NCI-H446 treated with DMSO at 0.1 percent for 48 hours (cell line): ENCODE results near the gene RNF125.
"Not testable (repeated sequence)": the region's sequence is repeated elsewhere in the genome, so short reads cannot be mapped to it uniquely, and the experiment has no call there.

Experiments used
- DNase-seq: peaks from one replicate; lab custom pipeline; 2025; lab: John Stamatoyannopoulos, UW

The RNF125 gene

DNA sequence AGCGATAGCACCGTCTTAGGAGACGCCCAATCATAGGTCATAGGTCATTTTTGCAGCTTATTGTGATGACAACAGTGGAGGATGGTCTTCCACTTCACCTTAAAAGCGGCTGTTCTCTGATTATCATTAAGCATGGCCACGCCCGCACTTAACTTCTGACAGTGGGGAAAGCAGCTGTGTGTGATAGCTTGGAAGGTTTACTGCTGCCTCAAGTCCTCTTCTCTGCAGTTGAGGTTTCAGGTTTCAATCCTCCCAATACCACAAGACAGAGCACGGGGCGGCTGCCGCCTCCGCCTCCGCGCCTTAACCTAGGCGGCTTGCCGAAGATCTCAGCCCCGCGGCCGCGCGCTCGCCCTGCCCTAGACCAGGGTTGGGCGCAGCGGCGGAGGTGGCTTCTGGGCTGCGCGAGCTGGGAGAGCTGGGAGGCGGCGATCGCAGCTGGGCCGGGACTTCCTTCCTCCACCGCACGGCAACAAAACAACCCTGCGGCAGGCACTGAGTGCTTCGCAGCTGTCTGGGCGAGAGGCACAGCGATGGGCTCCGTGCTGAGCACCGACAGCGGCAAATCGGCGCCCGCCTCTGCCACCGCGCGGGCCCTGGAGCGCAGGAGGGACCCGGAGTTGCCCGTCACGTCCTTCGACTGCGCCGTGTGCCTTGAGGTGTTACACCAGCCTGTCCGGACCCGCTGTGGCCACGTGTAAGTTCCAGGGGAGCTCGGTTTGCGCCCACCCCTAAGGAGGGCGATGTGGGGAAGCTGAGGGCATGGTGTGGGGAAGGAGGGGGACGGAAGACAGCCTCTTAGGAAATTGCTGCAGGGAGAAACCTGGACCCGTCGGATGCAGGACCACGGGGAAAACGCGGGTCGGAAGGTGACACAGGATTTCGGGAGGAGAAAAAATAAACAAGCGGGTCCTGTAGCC is at the start of gene RNF125:
Gene RNF125, plus strand, starts transcription at position 495 of the 920 bp plus-strand sequence. Its CDS starts 39 bp downstream, at position 534.
- no peak for DNase-seq

DNA sequence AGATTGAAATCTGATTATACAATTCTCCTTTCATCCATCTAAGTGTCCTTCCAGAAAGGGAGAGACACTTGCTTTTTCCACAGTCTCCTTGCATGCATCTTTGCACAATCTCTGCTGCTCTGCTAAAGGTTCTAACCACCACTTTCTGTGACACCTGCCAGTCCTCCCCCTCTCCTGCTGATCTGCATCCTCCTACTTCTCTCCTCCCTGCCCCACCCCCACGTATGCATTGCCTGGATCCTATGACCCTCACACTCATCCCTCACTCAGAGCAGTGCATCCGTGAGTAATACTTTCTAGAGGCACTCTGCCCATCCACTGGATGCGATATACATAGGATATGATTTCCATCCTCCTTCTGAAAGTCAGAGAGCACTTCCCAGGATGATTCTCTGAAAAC is 48.0 kb upstream of the RNF125 start:
- DNase-seq = no peak

DNA sequence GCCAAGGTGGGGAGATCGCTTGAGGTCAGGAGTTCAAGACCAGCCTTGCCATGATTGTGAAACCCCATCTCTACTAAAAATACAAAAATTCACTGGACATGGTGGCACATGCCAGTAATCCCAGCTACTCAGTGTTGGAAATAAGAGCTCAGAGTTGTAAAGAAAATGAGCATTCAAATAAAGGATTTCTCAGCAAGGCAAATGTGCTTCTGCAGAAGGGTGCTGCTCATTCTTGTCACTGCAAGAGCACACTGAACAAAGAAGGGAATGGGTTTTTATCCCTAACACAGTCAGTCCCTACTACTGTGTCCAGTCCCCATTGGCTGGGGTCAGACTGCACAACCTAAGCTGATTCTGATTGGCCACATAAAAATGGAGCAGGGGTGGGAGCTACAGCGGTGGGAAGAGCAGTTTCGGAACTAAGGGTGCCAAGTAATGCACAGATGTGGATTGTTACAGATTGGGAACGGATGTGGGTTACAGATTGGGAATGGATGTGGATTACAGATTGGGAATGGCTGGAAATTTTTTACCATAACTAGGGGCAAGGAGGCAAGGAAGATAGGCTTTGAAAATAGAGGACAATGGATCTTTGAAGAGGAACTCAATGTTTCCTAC is 44.6 kb upstream of the RNF125 start:
- no peak for DNase-seq

DNA sequence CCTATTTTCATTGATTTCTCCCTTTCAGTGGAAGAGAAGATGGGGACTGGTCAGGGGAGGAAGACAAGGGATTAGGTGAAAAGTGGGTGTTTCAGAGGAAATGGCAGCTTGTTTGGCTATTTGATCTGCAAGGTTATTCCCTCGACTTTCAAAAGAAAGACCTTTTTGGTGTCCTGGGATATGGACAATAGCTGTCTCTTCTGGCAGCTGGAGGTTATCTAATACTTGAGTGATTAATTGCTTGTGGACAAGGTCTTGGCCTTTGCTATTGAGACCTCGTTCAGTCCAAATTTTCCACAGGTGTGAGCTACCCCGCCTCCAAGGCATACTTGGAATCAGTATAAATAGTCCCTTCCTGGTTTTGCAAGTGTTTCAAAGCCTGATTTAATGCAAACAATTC is 42.4 kb upstream of the RNF125 start:
- DNase-seq = no peak

DNA sequence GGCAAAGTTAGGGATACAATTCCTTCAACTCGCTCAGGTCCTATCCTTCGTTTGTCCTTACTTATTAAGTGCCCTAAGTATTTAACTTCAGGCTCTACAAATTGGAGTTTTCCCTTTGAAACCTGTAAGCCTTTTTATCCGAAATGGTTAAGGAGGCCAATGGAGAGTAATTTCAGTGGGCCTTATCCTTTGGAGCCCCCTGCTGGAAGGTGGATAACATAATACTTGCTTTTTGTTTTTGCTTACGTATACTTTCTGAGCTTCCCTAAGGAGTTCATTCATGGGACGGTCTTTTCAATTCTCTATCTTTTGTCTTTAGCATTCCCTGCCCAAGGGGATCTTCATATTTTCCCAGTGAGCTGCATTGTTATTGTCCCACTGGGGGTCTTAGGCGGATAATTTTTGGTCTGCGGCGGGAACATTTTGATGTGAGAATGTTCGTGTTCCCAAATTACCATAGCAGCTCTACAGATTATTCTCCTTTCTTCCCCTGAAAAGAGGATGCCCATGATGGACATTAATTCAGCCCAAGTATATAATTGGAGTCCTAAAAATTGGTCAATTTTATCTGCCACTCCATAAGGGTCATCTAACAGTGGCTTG is 41.3 kb upstream of the RNF125 start:
- no peak for DNase-seq

DNA sequence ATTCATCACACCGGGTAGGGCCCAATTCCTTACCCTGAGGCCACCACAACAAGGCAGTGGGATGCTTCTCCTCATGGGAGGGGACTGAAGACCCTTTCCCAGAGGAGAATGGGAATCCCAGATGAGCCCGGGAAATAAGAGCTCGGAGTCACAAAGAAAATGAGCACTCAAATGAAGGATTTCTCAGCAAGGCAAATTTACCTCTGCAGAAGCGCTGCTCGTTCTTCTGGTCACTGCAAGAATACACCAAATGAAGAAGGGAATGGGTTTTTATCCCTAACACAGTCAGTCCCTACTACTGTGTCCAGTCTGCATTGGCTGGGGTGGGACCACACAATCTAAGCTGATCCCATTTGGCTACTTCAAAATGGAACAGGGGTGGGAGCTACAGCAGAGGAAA is 40.0 kb upstream of the RNF125 start:
- DNase-seq = no peak

DNA sequence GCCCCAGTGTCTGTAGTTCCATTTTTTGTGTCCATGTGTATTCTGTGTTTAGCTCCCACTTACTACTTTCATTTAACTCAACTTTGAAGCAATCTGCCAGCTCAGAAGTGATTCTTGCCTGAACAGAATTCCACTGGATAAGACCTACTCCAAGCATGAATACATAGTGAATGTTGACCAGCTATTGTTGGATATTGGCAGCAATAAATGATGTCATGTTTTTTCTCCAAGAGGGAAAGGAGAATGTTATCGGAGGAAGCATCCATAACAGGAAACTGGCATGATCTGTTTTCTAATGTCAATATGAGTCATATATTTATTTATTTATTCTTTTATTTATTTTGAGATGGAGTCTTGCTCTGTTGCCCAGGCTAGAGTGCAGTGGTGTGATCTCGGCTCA is 38.9 kb upstream of the RNF125 start:
- no peak for DNase-seq

DNA sequence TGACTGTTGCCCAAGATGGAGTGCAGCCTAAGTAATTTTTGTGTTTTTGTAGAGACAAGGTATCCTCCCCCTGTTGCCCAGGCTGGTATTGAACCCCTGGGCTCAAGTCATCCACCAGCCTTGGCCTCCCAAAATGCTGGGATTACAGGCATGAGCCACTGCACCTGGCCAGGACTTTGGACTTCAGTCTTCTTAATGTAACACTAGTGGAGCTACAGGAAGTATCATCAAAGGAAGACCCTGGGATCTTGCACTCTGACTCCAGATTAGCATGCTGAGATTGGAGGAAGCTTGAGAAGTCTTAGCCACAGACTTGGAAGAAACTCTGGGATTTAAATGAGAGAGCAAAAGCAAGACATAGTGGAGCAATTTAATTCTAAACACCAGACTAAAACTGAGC is 37.8 kb upstream of the RNF125 start:
- DNase-seq = no peak

DNA sequence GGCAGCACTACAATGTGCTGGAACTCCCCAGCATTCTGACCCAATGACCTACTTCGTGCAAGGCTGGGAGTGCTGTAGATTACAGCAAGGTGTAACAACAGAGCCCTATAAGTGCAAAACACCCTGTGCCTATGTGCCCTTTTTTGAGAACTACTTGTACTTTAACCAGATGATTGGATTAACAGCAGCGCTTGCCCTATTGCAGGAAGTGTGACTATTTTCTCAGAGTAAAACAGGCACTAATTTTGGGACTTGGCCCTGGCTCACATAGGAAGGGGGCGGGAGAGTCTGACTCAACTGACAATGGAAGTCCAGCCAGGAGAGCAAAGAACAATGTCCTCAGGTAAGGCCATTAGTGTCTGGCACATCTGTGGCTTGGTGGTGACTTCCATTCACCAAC is 35.6 kb upstream of the RNF125 start:
- DNase-seq = no peak

DNA sequence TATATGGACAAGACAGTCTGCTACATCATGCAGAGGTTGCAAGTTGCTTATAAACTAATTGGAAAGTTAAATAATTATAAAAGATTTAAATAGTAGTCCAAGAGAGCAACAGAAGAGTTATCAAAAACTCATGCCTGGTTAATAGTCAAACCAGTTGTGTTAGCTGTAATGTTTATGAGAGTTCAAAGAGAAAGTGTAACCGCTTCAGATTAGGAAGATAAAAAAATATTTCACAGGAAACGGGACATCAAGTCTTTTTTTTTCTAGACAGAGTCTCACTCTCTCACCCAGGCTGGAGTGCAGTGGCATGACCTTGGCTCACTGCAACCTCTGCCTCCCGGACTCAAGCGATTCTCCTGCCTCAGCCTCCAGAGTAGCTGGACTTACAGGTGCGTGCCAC is 34.6 kb upstream of the RNF125 start:
- DNase-seq = no peak

DNA sequence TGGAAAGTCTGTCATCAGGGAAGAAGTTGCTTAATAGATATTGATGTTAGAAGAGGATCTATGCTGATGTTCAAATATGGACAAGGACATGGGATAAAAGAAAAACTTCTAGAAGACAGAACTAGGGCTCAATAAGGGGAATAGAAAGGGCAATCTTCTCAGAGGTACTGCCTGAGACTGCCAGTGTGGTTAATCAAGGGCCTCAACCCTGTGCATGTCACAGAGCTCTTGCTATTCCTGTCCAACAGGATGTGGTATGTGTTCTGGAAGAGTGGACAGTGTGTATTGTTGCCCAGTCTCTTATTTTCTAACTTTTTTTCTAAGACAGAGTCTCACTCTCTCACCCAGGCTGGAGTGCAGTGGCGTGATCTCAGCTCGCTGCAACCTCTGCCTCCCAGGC is 27.8 kb upstream of the RNF125 start:
- DNase-seq = no peak

DNA sequence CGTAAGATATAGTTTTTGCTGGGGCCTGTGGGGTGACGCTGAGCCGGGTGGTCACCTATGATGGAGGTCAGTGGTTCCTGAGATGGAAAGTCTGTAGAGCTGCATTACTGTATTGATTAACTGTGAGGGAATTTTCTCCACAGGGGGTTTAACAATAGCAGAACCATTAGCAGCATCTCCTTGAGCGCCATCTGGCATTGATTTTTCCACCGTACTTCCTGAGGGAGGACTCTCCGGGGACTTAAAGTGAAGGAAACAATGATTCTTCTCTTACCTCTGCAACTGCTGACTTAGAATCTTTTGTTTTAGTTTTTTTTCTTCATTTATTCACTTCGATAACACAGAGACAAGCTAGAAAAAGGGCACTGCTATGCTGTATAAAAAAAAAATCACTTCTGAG is 22.6 kb upstream of the RNF125 start:
- DNase-seq = no peak

DNA sequence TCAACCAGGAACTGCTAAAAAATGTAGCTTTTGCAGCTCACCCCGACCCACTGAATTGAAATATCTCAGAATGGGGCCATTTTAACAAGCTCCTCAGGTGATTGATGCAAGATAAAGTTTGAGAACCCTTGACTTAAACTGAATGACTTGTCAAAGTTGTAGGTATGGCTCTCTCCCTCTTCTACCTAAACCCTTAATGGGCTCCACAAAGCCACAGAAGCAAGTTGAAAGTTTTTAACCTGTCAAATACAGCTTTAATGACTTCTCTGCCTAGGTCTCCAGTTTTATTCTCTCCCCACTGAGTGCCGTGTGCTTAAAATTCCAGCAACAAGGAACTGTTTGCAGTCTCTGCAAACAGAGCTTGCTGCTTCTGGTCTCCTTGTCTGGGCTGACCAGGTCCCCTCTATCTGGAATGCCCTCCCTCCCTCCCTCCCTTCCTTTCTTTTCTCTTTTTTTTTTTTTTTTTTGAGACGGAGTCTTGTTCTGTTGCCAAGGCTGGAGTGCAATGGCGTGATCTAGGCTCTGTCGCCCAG is 19.7 kb upstream of the RNF125 start:
- no peak for DNase-seq

DNA sequence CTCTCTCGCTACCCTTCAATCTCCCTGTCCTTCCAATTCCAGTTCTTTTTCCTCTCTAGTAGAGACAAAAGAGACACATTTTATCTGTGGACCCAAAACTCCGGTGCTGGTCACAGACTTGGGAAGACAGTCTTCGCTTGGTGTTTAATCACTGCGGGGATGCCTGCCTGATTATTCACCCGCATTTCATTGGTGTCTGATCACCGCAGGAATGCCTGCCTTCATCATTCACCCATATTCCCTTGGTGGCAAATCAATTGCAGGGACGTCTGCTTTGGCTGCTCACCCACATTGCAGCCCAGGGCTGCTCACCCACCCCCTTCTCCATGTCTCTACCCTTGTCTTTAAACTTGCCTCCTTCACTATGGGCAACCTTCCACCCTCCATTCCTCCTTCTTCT is 17.5 kb upstream of the RNF125 start:
- DNase-seq = not testable (repeated sequence)

DNA sequence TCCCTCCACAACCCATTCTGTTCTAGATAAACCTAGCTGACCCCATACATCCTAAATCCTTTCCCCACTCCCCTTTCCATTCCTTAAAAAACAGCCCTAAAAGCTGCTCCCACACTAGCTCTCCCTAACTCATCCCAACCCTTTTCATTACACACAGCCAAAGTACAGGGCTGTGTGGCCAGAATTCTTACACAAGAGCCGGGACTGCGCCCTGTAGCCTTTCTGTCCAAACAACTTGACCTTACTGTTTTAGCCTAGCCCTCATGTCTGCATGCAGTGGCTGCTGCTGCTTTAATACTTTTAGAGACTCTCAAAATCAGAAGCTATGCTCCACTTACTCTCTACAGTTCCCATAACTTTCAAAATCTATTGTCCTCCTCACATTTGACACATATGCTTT is 14.8 kb upstream of the RNF125 start:
- DNase-seq = not testable (repeated sequence)

DNA sequence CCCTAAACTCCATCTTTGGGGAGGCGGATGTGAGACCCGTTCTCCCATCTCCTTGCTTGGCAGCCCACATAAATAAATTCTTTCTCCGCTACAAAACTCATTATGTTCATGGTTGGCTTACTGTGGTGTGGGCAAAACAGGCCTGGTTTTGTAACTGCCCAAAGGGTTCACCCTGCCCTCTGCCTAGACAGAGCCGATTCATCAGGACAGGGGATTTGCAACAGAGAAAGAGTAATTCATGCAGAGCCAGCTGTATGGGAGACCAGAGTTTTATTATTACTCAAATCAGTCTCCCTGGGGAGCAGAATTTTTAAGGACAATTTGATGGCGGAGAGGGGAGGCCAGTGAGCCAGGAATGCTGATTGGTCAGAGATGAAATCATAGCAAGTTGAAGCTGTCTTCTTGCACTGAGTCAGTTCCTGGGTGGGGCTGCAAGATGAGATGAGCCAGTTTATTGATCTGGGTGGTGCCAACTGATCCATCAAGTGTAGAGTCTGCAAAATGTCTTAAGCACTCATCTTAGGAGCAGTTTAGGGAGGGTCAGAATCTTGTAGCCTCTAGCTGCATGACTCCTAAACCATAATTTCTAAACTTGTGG is 8.4 kb upstream of the RNF125 start:
- DNase-seq = no peak

DNA sequence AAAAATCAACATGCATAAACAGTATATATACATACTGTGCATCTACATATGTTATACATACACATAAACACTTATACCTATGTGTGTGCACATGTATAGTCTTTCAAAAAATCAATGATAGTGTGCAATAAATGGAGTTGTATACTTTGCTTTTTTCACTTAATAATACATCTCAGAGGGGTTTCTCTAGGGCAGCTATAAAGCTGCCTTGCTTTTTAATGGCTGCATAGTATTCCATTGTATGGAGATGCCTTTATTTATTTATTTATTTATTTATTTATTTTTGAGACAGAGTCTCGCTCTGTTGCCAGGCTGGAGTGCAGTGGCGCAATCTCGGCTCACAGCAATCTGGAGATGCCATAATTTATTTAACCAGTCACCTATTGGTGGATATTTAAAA is 7.4 kb upstream of the RNF125 start:
- no peak for DNase-seq

DNA sequence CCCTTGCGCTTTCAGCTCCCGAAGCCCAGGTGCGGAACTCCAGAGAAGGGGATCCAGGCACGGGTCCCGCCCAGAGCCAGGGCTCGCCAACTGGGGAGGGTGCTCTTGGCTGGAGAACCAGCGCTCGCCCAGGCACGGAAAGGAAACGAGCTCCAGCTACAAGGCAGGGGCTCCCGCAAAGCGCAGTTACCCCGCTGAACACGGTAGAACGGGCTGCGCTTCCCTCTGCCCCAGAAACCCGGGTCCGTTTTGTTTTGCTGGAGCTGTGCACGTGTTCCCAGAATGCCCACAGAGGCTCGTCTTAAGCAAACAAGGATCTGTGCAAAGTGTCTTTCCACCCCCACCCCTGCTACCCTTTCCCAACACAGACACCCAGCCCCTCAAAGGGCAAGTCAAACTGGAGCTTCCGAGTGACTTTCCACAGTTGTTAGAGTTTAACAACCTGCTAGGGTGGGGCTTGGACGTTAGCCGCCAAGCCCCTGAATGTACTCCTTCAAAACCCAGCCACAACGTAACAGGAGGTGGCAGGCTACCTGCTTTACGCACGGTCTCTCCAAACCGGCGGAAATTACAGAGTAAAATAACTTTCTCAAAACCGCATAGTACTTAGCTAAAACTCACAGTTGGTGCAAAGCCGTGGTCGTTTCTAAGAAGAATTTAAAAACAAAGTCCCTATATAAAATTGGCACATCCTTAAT is 775 bp downstream of the RNF125 start:
- DNase-seq = no peak

DNA sequence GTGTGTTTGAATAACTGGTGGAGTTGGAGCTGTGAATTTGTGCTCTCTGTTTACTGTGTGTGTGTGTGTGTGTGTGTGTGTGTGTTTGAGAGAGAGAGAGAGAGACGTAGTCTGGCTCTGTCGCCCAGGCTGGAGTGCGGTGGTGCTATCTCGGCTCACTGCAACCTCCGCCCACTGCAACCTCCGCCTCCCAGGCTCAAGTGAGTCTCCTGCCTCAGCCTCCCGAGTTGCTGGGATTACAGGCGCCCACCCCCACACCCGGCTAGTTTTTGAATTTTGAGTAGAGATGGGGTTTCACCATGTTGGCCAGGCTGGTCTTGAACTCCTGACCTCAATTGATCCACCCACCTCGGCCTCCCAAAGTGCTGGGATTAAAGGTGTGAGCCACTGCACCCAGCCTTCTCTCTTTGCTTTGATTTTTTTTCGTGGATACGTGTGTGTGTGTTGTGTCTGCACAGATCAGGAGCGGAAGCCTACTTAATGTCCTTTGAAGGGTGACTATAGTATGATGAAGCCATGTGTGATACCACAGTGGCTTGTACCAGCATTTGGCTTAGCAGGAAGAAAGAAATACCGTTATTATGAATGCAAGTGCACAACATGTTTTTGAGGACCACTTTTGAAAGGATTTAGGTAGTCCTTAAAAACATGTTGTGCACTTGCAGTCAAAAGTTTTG is 1.5 kb downstream of the RNF125 start:
- not testable (repeated sequence) for DNase-seq

DNA sequence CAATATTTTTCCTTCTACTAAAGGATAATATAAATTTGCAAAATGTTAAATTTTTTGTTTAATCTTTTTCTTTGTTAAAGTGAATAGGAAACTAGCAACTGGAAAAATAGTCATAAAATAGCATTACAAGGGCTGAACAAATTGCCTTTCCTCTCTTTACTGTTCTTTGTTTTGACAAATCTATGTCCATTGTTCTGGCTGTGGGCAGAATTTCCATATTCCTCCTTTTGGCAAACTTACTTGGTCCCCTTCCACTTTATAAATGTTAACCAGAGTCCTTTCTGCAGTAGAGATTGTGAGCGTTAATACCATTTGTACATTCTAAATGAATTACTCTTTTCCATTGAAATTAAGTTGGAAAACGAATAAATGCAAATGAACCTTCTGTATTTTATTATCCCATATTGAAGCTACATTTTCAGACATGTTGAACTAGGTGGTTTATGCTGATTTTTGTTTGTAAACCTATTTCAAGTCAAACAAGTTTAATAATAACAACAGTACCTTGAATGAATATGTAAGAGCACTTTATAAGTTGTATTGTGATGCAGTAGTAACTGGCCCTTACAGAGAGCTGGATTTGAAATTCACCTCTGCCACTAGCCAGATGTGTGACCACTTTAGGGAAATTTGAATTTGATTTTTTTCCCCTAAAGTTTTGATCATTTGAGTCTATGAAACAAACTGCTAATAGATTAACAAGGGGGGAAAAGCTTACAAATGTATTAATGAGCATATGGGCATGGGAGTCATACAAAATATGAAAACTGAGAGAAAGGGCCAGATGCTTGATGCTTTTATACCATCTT is 3.3 kb downstream of the RNF125 start:
- no peak for DNase-seq
